SK-N-SH (cell line): ENCODE results near the gene POLD3. TPM values are rescaled to one million over a fixed set of nuclear protein-coding genes. Genes with fewer than 3 reads are reported as not detected.

Experiments used
- CTCF ChIA-PET: fragments of 300-600, 350-600 bp; formaldehyde crosslinking; extraction: SDS; loops from one replicate; lab custom pipeline; 2021; lab: Yijun Ruan, JAX
- POLR2A ChIA-PET: fragments of 350-600 bp; sonication (Branson Sonifier 250); formaldehyde crosslinking; extraction: SDS; loops from one replicate; lab custom pipeline; 2020; ENCODE audit warnings: antibody characterized with exemption, inconsistent platforms; lab: Yijun Ruan, JAX
- DNase-seq: peaks from one replicate; pipeline ENCODE4 v3.0.0; 2012
- H2AFZ ChIP-seq: fragments of 200-600 bp; sonication (generic); 2 replicates; pipeline ENCODE4 v1.8.1; 2016; ENCODE audit warnings: antibody characterized with exemption, mild to moderate bottlenecking, low read depth
- H3F3A ChIP-seq: fragments of 200-600 bp; sonication (generic); replicated peaks from 2 replicates; pipeline ENCODE3; 2016; ENCODE audit warnings: antibody characterized with exemption, mild to moderate bottlenecking; ENCODE audit not compliant: insufficient read depth
- H3K27ac ChIP-seq, 2 experiments: fragments of 200-500 bp in 1 of 2; fragments of 200-600 bp in 1 of 2; sonication (Bioruptor generic) in 1 of 2; sonication (generic), shearing (Covaris generic) in 1 of 2; 2 replicates each; pipeline versions ENCODE4 v1.5.1 to v1.6.1; 2014 to 2016; ENCODE audit warnings: low read depth in 2 of 2, inconsistent platforms in 1 of 2, low read length in 1 of 2, mild to moderate bottlenecking in 1 of 2, mixed read lengths in 1 of 2
- H3K27me3 ChIP-seq: fragments of 200-600 bp; sonication (generic), shearing (Covaris generic); 2 replicates; pipeline ENCODE4 v1.6.1; 2016; ENCODE audit warnings: mixed run types; ENCODE audit not compliant: insufficient read depth
- H3K36me3 ChIP-seq, 2 experiments: fragments of 200-500 bp in 1 of 2; fragments of 200-600 bp in 1 of 2; sonication (Bioruptor generic) in 1 of 2; sonication (generic) in 1 of 2; replicated peaks in 1 of 2; 2 replicates each; pipeline versions ENCODE3 to v1.5.1; 2014 to 2016; ENCODE audit warnings: low read length in 1 of 2, mild to moderate bottlenecking in 1 of 2; ENCODE audit not compliant: insufficient read depth in 2 of 2, control insufficient read depth in 1 of 2
- H3K4me1 ChIP-seq, 2 experiments: fragments of 200-500 bp in 1 of 2; fragments of 200-600 bp in 1 of 2; sonication (Bioruptor generic) in 1 of 2; sonication (generic), shearing (Covaris generic) in 1 of 2; 2 replicates each; pipeline versions ENCODE4 v1.5.1 to v1.6.1; 2014 to 2016; ENCODE audit warnings: low read depth in 1 of 2, low read length in 1 of 2, mixed run types in 1 of 2; ENCODE audit not compliant: insufficient read depth in 2 of 2, control insufficient read depth in 1 of 2
- H3K4me2 ChIP-seq: fragments of 200-600 bp; sonication (generic), shearing (Covaris generic); 2 replicates; pipeline ENCODE4 v1.6.1; 2017; ENCODE audit warnings: mixed run types
- H3K4me3 ChIP-seq, 2 experiments: fragments of 200-500 bp in 1 of 2; fragments of 200-600 bp in 1 of 2; sonication (Bioruptor generic) in 1 of 2; sonication (generic), shearing (Covaris generic) in 1 of 2; 2 replicates each; pipeline versions ENCODE4 v1.5.1 to v1.8.1; 2014 to 2016; ENCODE audit warnings: low read depth in 2 of 2, inconsistent platforms in 1 of 2, low read length in 1 of 2, mild to moderate bottlenecking in 1 of 2, mixed read lengths in 1 of 2, moderate library complexity in 1 of 2
- H3K79me2 ChIP-seq: fragments of 200-600 bp; sonication (generic); 2 replicates; pipeline ENCODE4 v1.8.1; 2017; ENCODE audit warnings: mild to moderate bottlenecking; ENCODE audit not compliant: insufficient read depth
- H3K9ac ChIP-seq: fragments of 200-600 bp; sonication (generic); 2 replicates; pipeline ENCODE4 v1.6.1; 2017; ENCODE audit warnings: mixed run types
- H3K9me2 ChIP-seq: fragments of 200-600 bp; sonication (generic); 2 replicates; pipeline ENCODE4 v1.6.1; 2017; ENCODE audit warnings: mixed run types
- H3K9me3 ChIP-seq: fragments of 200-600 bp; sonication (generic); 2 replicates; pipeline ENCODE4 v1.6.1; 2017; ENCODE audit warnings: mixed run types, mild to moderate bottlenecking, moderate library complexity
- H4K20me1 ChIP-seq: fragments of 200-600 bp; sonication (generic); 2 replicates; pipeline ENCODE4 v1.6.1; 2017; ENCODE audit warnings: mild to moderate bottlenecking, mixed run types; ENCODE audit not compliant: insufficient read depth
- CTCF ChIP-seq: fragments of 200-600 bp; sonication (generic); IDR thresholded peaks from 2 replicates; pipeline ENCODE4 v1.6.1; 2017; ENCODE audit warnings: antibody characterized with exemption, mild to moderate bottlenecking, moderate library complexity
- ELF1 ChIP-seq: IDR thresholded peaks from 2 replicates; pipeline ENCODE4 v1.4.0; 2012
- EP300 ChIP-seq, 2 experiments: IDR thresholded peaks; 2 replicates each; pipeline versions ENCODE4 v1.4.0 to v1.6.1; 2012; ENCODE audit warnings: borderline replicate concordance in 1 of 2, low read depth in 1 of 2, low read length in 1 of 2
- FOXJ3 ChIP-seq: sonication (generic); formaldehyde crosslinking; IDR thresholded peaks from 2 replicates; pipeline ENCODE4 v1.5.1; 2020; ENCODE audit warnings: mild to moderate bottlenecking, missing genetic modification reagents
- GATA2 ChIP-seq: sonication (generic); formaldehyde crosslinking; IDR thresholded peaks from 2 replicates; pipeline ENCODE4 v1.5.0; 2020; ENCODE audit warnings: mild to moderate bottlenecking, missing genetic modification reagents
- JUND ChIP-seq: IDR thresholded peaks from 2 replicates; pipeline ENCODE4 v1.4.0; 2012
- MXI1 ChIP-seq: IDR thresholded peaks from 2 replicates; pipeline ENCODE4 v1.6.1; 2012; ENCODE audit warnings: mild to moderate bottlenecking, low read depth, low read length, improper control_type of control experiment
- POLR2AphosphoS5 ChIP-seq: IDR thresholded peaks from 2 replicates; pipeline ENCODE4 v1.6.1; 2012; ENCODE audit warnings: low read depth, low read length
- RCOR1 ChIP-seq: fragments of 150-350 bp; IDR thresholded peaks from 2 replicates; pipeline ENCODE4 v1.6.1; 2017; ENCODE audit warnings: antibody characterized with exemption, low read length
- RFX5 ChIP-seq: IDR thresholded peaks from 2 replicates; pipeline ENCODE4 v1.6.1; 2012; ENCODE audit warnings: mild to moderate bottlenecking, improper control_type of control experiment, low read length
- SIN3A ChIP-seq: IDR thresholded peaks from 2 replicates; pipeline ENCODE4 v1.6.1; 2012; ENCODE audit warnings: low read depth, mild to moderate bottlenecking, low read length, moderate library complexity, borderline replicate concordance
- USF1 ChIP-seq: IDR thresholded peaks from 2 replicates; pipeline ENCODE4 v1.4.0; 2012; ENCODE audit warnings: low read depth, borderline replicate concordance
- USF2 ChIP-seq: fragments of 150-350 bp; IDR thresholded peaks from 2 replicates; pipeline ENCODE4 v1.6.1; 2017; ENCODE audit warnings: antibody characterized with exemption, low read length, low read depth, borderline replicate concordance
- ZBTB33 ChIP-seq: IDR thresholded peaks from 2 replicates; pipeline ENCODE4 v1.4.0; 2012; ENCODE audit warnings: low read depth, borderline replicate concordance
- WGBS: methylation state at CpG from one replicate; pipeline ENCODE4 v1.1.6; 2017; ENCODE audit warnings: low lambda C conversion rate; 5-methylcytosine and 5-hydroxymethylcytosine counted together
- polyA plus RNA-seq, 3 experiments: library from polyadenylated mRNA; depleted of rRNA; stranded (reverse); fragments of >200 nt; gene quantifications; 2 replicates each; pipeline ENCODE4 v1.2.3, GENCODE V29; 2012

POLD3 gene
- polyA plus RNA-seq, 1 of the 3 experiments (the other 2 are of a cell fraction) = 7.9 TPM

GRCh38 chr11:74676596-74676995, 84.2 kb downstream of the POLD3 start:
- no peak for DNase-seq
- no peaks in the 10 kb centered on the region for H3K27me3 ChIP-seq
- no peak overlapping the region for H2AFZ ChIP-seq
- H4K20me1 ChIP-seq = no peaks in the 10 kb centered on the region
- no peak overlapping the region for H3K4me2 ChIP-seq
- peaks cover 18% of the 10 kb centered on the region for H3F3A ChIP-seq
- H3K79me2 ChIP-seq = no peaks in the 10 kb centered on the region
- H3K4me3 ChIP-seq = no peak overlapping the region
- no peak overlapping the region for H3K9ac ChIP-seq
- peaks cover 16% of the 10 kb centered on the region in 2 experiments for H3K4me1 ChIP-seq
- no peaks in the 10 kb centered on the region for H3K9me3 ChIP-seq
- ChIA-PET POLR2A (no interaction called here), CTCF (interaction anchor here (0.7 to 1.7 kb wide), 8 partner anchors 11 to 223 kb away, joined by 3 to 4 read pairs (median 3); no protein-coding TSS in a partner anchor)
- no peaks in the 10 kb centered on the region for H3K36me3 ChIP-seq
- no peaks in the 10 kb centered on the region for H3K9me2 ChIP-seq
- 82% methylated on average over 5 of the region's 5 CpGs for WGBS
- TF ChIP-seq MXI1 (no peak), EP300 (IDR thresholded peaks at IDR 0.05; ENCODE audit: borderline replicate concordance in 1 of 2, low read depth in 1 of 2, low read length in 1 of 2) (no peak), USF2 (no peak), FOXJ3 (CRISPR knock-in tag) (no peak), GATA2 (CRISPR knock-in tag) (no peak), ZBTB33 (no peak), SIN3A (no peak), RCOR1 (no peak), POLR2AphosphoS5 (no peak)
- H3K27ac ChIP-seq = no peak overlapping the region

GRCh38 chr11:74677131-74677530, 84.7 kb downstream of the POLD3 start:
- Histone ChIP-seq H3K4me2 (no peak overlapping the region), H3K79me2 (no peaks in the 10 kb centered on the region), H3F3A (peaks cover 14% of the 10 kb centered on the region), H4K20me1 (no peaks in the 10 kb centered on the region), H3K9ac (no peak overlapping the region), H3K4me3 (no peak overlapping the region), H3K4me1 (peaks cover 14 to 20% of the 10 kb centered on the region in 2 experiments), H3K27ac (no peak overlapping the region), H3K27me3 (no peaks in the 10 kb centered on the region), H2AFZ (no peak overlapping the region), H3K9me3 (no peaks in the 10 kb centered on the region), H3K9me2 (no peaks in the 10 kb centered on the region), H3K36me3 (no peaks in the 10 kb centered on the region)
- ChIA-PET POLR2A (no interaction called here), CTCF (interaction anchor here (0.7 to 1.7 kb wide), 7 partner anchors 12 to 223 kb away, joined by 3 to 4 read pairs (median 3); no protein-coding TSS in a partner anchor)
- DNase-seq = no peak
- 63% methylated on average over 5 of the region's 6 CpGs for WGBS
- TF ChIP-seq ELF1 = no peak
- no peak for TF ChIP-seq MXI1
- no peak for TF ChIP-seq SIN3A
- no peak for TF ChIP-seq USF1
- no peak for TF ChIP-seq RFX5
- no peak for TF ChIP-seq JUND
- TF ChIP-seq CTCF = no peak
- no peak for TF ChIP-seq FOXJ3 (CRISPR knock-in tag)
- no peak for TF ChIP-seq GATA2 (CRISPR knock-in tag)
